ENCODE measurements around the gene EEF1B2.

DNA sequence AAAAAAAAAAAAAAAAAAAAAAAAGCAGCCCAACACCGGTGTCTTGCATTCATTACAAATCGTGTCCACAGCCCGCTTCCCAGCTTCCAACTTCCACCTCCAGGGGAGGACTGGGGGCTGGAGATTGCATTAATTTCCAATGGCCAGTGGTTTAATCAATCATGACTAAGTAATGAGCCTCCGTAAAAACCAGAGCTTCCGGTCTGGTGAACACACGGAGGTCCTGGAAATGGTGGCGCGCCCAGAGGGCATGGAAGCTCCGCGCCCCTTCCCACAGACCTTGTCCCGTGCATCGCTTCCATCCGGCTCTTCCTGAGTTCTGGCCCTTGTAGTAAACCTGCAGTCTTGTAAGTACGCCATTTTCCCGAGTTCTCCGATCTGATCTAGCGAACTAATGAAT, 43.6 kb downstream of the EEF1B2 start:
- TF ChIP-seq POLR2AphosphoS5 (IDR thresholded peaks at IDR 0.05; ENCODE audit: low read depth, low read length) (no peak), TCF7L2 (IDR thresholded peaks at IDR 0.05; ENCODE audit: low read depth, low read length) (no peak), SIN3A (IDR thresholded peaks at IDR 0.05; ENCODE audit: borderline replicate concordance, insufficient read depth, low read depth, low read length) (no peak)
- TF ChIP-seq, protein P1, sequence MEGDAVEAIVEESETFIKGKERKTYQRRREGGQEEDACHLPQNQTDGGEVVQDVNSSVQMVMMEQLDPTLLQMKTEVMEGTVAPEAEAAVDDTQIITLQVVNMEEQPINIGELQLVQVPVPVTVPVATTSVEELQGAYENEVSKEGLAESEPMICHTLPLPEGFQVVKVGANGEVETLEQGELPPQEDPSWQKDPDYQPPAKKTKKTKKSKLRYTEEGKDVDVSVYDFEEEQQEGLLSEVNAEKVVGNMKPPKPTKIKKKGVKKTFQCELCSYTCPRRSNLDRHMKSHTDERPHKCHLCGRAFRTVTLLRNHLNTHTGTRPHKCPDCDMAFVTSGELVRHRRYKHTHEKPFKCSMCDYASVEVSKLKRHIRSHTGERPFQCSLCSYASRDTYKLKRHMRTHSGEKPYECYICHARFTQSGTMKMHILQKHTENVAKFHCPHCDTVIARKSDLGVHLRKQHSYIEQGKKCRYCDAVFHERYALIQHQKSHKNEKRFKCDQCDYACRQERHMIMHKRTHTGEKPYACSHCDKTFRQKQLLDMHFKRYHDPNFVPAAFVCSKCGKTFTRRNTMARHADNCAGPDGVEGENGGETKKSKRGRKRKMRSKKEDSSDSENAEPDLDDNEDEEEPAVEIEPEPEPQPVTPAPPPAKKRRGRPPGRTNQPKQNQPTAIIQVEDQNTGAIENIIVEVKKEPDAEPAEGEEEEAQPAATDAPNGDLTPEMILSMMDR (IDR thresholded peaks at IDR 0.05): no peak
- TF ChIP-seq, protein P2, sequence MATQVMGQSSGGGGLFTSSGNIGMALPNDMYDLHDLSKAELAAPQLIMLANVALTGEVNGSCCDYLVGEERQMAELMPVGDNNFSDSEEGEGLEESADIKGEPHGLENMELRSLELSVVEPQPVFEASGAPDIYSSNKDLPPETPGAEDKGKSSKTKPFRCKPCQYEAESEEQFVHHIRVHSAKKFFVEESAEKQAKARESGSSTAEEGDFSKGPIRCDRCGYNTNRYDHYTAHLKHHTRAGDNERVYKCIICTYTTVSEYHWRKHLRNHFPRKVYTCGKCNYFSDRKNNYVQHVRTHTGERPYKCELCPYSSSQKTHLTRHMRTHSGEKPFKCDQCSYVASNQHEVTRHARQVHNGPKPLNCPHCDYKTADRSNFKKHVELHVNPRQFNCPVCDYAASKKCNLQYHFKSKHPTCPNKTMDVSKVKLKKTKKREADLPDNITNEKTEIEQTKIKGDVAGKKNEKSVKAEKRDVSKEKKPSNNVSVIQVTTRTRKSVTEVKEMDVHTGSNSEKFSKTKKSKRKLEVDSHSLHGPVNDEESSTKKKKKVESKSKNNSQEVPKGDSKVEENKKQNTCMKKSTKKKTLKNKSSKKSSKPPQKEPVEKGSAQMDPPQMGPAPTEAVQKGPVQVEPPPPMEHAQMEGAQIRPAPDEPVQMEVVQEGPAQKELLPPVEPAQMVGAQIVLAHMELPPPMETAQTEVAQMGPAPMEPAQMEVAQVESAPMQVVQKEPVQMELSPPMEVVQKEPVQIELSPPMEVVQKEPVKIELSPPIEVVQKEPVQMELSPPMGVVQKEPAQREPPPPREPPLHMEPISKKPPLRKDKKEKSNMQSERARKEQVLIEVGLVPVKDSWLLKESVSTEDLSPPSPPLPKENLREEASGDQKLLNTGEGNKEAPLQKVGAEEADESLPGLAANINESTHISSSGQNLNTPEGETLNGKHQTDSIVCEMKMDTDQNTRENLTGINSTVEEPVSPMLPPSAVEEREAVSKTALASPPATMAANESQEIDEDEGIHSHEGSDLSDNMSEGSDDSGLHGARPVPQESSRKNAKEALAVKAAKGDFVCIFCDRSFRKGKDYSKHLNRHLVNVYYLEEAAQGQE (IDR thresholded peaks at IDR 0.05; ENCODE audit: insufficient read depth in 1 of 2, low read depth in 2 of 2, low read length in 1 of 2): no peak

All from Panc1 (cell line).